ENCODE results near the gene WNT3.
"Not testable (repeated sequence)": the region's sequence is repeated elsewhere in the genome, so short reads cannot be mapped to it uniquely, and the experiment has no call there.

Gene WNT3

GRCh38 chr17:46785696-46786095 is 32.8 kb downstream of the WNT3 start:
- peak; percentile 91 for DNase-seq (ENCODE audit: low read depth, low spot score)

GRCh38 chr17:46783031-46783593 is 35.4 kb downstream of the WNT3 start:
- no peak for DNase-seq (ENCODE audit: low read depth, low spot score)

GRCh38 chr17:46782250-46782953 is 36.1 kb downstream of the WNT3 start:
- peak; percentile 57 for DNase-seq (ENCODE audit: low read depth, low spot score)

GRCh38 chr17:46780003-46780373 is 38.5 kb downstream of the WNT3 start:
- DNase-seq (ENCODE audit: low read depth, low spot score), result no peak

GRCh38 chr17:46777943-46778915 is 40.3 kb downstream of the WNT3 start:
- no peak for DNase-seq (ENCODE audit: low read depth, low spot score)

- DNase-seq (ENCODE audit: low read depth, low spot score), result no peak
Observed at GRCh38 chr17:46776298-46777005, 42.0 kb downstream of the WNT3 start.

- DNase-seq (ENCODE audit: low read depth, low spot score), result no peak
Observed at GRCh38 chr17:46774108-46774737, 44.3 kb downstream of the WNT3 start.

GRCh38 chr17:46773676-46774075 is 44.8 kb downstream of the WNT3 start:
- DNase-seq (ENCODE audit: low read depth, low spot score), result no peak

GRCh38 chr17:46773221-46773605 is 45.3 kb downstream of the WNT3 start:
- DNase-seq (ENCODE audit: low read depth, low spot score), result peak; percentile 64

GRCh38 chr17:46772475-46773220 is 45.8 kb downstream of the WNT3 start:
- peak; percentile 73 for DNase-seq (ENCODE audit: low read depth, low spot score)

- DNase-seq (ENCODE audit: low read depth, low spot score), result peak; percentile 95
Observed at GRCh38 chr17:46771561-46772474, 46.7 kb downstream of the WNT3 start.

GRCh38 chr17:46770818-46771560 is 47.5 kb downstream of the WNT3 start:
- peak; percentile 75 for DNase-seq (ENCODE audit: low read depth, low spot score)

- DNase-seq (ENCODE audit: low read depth, low spot score), result no peak
Observed at GRCh38 chr17:46770439-46770817, 48.1 kb downstream of the WNT3 start.

- no peak for DNase-seq (ENCODE audit: low read depth, low spot score)
Observed at GRCh38 chr17:46769531-46770438, 48.7 kb downstream of the WNT3 start.

GRCh38 chr17:46768896-46769295 is 49.6 kb downstream of the WNT3 start:
- not testable (repeated sequence) for DNase-seq (ENCODE audit: low read depth, low spot score)

- no peak for DNase-seq (ENCODE audit: low read depth, low spot score)
Observed at GRCh38 chr17:46768540-46768870, 50.0 kb downstream of the WNT3 start.

- DNase-seq (ENCODE audit: low read depth, low spot score), result no peak
Observed at GRCh38 chr17:46766493-46767491, 51.7 kb downstream of the WNT3 start.
